GM13977 (cell line): Measurements from ENCODE around the gene DPH1.
A peak's percentile ranks its signal among the peaks of the same experiment; 100 is the strongest.

ENCODE experiments used
- DNase-seq: peaks from one replicate; pipeline ENCODE4 v3.0.0; 2012; ENCODE audit warnings: low spot score
- CTCF ChIP-seq: IDR thresholded peaks from 2 replicates; pipeline ENCODE4 v1.5.1; 2012; ENCODE audit warnings: mild to moderate bottlenecking, control low read depth; ENCODE audit not compliant: insufficient read depth; ENCODE audit errors: extremely low read depth, missing control alignments
- in situ Hi-C: fragments of 300-500 bp; cut with MboI; formaldehyde crosslinking; loops from one replicate; pipeline ENCODE4 v1.12.0; 2022; ENCODE audit warnings: low sequenced_read_pairs, low pct_unique_long_range_greater_than_20kb, mixed read lengths, inconsistent platforms; ENCODE audit not compliant: unreplicated experiment

DPH1 gene

DNA sequence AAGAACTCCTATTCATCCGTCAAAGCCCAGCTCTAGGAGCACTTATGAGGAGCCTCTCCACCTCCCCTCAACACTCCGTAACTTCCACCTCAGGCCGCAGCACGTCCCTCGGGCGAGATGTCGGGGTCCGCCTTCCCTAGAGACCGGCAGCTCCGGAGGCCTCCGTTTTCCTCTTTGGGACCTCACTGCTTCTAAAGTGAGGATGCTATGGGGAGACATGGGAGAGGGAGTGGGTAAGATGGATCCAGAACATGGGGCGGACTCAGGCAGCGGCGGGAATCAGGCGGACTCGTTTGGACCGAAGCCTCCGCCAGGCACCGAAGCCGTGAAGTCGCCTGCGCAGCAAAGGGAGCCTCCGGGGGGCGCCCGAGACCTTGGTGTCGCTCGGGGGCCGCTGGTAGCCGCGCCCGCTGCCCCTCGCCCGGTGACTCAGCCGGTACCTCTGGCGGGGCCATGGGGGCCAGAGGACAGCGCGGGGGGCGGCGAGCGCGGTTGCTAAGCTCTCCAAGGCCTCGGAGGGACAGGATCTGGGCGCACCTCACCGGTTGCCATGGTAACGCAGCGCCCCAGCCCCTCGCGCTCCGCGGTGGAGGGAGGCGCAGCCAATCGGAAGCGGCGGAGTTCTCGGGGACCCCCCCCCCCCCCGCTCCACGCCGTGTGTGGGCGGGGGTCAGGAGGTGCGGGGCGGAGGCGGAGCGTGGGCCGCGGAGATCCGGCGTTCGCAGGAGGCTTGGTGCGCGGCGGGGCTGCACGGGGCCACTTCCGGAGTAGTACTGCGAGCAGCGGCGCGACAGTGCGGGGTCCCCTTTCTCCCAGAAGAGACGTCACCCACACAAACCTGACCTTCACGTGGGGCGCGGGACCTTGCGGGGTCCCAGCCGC, 23.7 kb downstream of the DPH1 start:
- peak; percentile 90 for DNase-seq
- in situ Hi-C loops: no loop called here
- peak; percentile 81 for TF ChIP-seq CTCF

DNA sequence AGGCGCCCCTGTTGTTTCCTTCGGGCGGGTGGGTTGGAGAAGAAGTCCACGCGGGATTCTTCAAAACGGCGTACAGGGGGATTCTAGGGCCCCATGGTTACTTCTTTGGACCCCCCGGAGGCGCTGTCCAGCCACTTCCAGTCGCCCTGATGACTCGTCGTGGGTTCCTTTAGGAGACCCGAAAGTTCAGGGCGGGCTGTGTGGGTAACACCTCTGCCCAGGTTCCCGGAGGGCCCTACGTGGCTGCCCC, 24.2 kb downstream of the DPH1 start:
- in situ Hi-C loops: no loop called here
- TF ChIP-seq CTCF: no peak
- DNase-seq: peak; percentile 54

GRCh38 chr17:2054512-2055291, 24.7 kb downstream of the DPH1 start, which contains the start of gene HIC1:
TSS of gene HIC1 (plus strand) at chr17:2055103. CDS start at chr17:2056691, 1,588 bp downstream.
- DNase-seq: peak; percentile 94
- peak; percentile 87 for TF ChIP-seq CTCF
- in situ Hi-C loops: no loop called here

DNA sequence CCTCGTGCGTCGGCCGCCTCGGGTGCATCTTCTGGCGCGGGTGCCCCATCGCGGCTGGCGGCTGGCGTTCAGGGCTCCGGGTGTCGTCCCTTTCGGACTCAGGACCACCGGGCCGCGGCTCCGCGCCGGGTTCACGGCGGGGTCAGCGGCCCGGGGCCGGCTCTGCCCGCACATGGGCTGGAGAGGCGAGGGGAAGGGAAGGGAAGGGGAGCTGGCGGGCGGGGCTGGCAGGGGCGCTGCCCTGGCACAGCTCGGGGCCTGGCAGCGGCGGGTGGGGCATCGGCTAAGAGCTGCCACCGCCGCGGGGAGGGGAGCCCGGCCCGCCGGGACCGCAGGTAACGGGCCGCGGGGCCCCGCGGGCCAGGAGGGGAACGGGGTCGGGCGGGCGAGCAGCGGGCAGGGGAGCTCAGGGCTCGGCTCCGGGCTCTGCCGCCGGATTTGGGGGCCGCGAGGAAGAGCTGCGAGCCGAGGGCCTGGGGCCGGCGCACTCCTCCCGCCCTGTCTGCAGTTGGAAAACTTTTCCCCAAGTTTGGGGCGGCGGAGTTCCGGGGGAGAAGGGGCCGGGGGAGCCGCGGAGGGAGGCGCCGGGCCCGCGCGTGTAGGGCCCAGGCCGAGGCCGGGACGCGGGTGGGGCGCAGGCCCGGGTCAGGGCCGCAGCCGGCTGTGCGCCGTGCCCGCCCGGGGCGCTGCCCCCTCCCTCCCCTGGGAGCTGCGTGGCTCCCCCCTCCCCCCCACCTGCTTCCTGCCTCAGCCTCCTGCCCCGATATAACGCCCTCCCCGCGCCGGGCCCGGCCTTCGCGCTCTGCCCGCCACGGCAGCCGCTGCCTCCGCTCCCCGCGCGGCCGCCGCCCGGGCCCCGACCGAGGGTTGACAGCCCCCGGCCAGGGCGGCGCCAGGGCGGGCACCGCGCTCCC, 25.6 kb downstream of the DPH1 start:
- peak; percentile 84 for DNase-seq
- TF ChIP-seq CTCF: no peak
- in situ Hi-C loops: no loop called here

DNA sequence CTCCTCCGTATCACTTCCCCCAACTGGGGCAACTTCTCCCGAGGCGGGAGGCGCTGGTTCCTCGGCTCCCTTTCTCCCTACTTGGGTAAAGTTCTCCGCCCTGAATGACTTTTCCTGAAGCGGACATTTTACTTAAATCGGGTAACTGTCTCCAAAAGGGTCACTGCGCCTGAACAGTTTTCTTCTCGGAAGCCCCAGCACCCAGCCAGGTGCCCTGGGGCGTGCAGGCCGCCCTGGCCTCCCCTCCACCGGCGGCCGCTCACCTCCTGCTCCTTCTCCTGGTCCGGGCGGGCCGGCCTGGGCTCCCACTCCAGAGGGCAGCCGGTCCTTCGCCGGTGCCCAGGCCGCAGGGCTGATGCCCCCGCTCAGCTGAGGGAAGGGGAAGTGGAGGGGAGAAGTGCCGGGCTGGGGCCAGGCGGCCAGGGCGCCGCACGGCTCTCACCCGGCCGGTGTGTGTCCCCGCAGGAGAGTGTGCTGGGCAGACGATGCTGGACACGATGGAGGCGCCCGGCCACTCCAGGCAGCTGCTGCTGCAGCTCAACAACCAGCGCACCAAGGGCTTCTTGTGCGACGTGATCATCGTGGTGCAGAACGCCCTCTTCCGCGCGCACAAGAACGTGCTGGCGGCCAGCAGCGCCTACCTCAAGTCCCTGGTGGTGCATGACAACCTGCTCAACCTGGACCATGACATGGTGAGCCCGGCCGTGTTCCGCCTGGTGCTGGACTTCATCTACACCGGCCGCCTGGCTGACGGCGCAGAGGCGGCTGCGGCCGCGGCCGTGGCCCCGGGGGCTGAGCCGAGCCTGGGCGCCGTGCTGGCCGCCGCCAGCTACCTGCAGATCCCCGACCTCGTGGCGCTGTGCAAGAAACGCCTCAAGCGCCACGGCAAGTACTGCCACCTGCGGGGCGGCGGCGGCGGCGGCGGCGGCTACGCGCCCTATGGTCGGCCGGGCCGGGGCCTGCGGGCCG, 26.5 kb downstream of the DPH1 start:
- TF ChIP-seq CTCF: peak; percentile 38
- in situ Hi-C loops: no loop called here
- peak; percentile 79 for DNase-seq
